ENCODE results near the gene REN. TPM values are rescaled to one million over a fixed set of nuclear protein-coding genes. Genes with fewer than 3 reads are reported as not detected.
A peak's percentile ranks its signal among the peaks of the same experiment; 100 is the strongest.

The REN gene
- total and polyA plus RNA-seq, 2 of the 8 experiments (the other 6 are each of a cell fraction or from before 2014, with no cell fraction given) = 0.05 TPM; not detected in 1

DNA sequence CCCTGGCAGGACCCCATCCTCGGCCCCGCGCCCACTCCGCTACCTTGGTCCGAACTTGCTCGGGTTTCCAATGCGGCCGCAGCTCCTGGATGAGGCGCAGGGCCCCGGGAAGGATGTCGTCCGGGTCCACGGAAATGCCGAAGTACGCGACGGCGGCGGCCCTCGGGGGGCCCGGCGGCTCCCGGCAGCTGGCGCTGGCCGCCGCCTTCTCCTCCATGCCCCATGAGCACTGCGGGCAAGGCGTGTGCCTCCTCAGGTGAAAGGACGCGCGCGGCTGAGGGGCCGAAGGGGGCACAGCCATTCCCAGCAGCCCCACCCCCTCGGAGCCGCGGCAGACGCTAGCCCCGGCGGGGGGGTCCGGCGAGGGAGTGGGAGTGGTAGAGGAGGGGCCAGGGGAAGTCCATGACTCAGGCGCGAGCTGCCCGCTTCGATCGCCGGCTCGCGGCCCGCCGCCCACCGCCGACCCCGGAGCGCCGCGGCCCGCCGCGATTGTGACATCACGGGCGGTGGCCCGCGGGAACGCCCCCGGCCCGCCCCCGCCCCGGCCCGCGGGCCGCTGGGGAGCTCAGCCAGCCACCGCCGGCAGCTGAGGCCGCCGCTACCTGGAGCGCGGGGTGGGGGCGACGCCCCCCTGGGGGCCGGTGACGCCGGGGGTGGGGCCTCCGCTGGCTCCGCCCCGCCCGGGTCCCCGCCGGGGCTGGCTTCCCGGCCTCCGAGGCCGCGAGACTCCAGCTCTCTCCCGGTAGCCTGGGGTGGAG is 14.4 kb downstream of the REN start, which contains the start of gene ETNK2 (continued):
- TF ChIP-seq SIN3A (conservative IDR thresholded peaks at IDR 0.05 in 1 of 2, IDR thresholded peaks at IDR 0.05 in 1 of 2; ENCODE audit: low read depth in 1 of 2, low read length in 2 of 2) = no peak; a peak in 1 of 4 replicates
- TF ChIP-seq SUZ12 (IDR thresholded peaks at IDR 0.05; ENCODE audit: low read length) = no peak
- TF ChIP-seq KDM5A (IDR thresholded peaks at IDR 0.05; ENCODE audit: low read length) = no peak
- TF ChIP-seq HDAC2 (IDR thresholded peaks at IDR 0.05; ENCODE audit: borderline replicate concordance in 1 of 2, low read depth in 2 of 2, low read length in 2 of 2) = peak in 1 of 2 experiments; percentile 32; a peak in 1 of 4 replicates
- TF ChIP-seq TEAD4 (IDR thresholded peaks at IDR 0.05; ENCODE audit: low read depth, low read length) = no peak
